ENCODE results near the gene ATF6. TPM values are rescaled to one million over a fixed set of nuclear protein-coding genes. Genes with fewer than 3 reads are reported as not detected.

The ATF6 gene
- total and polyA plus RNA-seq, 9 of the 15 experiments (the other 6 are each of a cell fraction or from before 2014, with no cell fraction given), result 11.7 to 32.4 (median 20.4) TPM

GRCh38 chr1:161721738-161722343 lies 44.3 kb upstream of the ATF6 start (continued):
- TF ChIP-seq THRA (IDR thresholded peaks at IDR 0.05) (no peak; the same call in 1 of the 2 replicates), ZNF133 (CRISPR knock-in tag; IDR thresholded peaks at IDR 0.05) (no peak), POLR2H (tag; IDR thresholded peaks at IDR 0.05; ENCODE audit: low read depth) (no peak), SPI1 (IDR thresholded peaks at IDR 0.05; ENCODE audit: borderline replicate concordance, low read depth, low read length) (peak; percentile 45), RREB1 (CRISPR knock-in tag; IDR thresholded peaks at IDR 0.05) (peak; percentile 77; the same call in 1 of the 2 replicates), ZNF75A (CRISPR knock-in tag; IDR thresholded peaks at IDR 0.05) (no peak), HES1 (IDR thresholded peaks at IDR 0.05; ENCODE audit: low read depth) (no peak), ZNF134 (CRISPR knock-in tag; conservative IDR thresholded peaks at IDR 0.05) (no peak), ATF7 (IDR thresholded peaks at IDR 0.05) (peak; percentile 70; the same call in 1 of the 2 replicates), TOE1 (IDR thresholded peaks at IDR 0.05; ENCODE audit: borderline replicate concordance) (peak; percentile 68), TOE1 (CRISPR knock-in tag; IDR thresholded peaks at IDR 0.05; ENCODE audit: borderline replicate concordance, low read depth) (no peak), HNRNPL (IDR thresholded peaks at IDR 0.05; ENCODE audit: low read depth, low read length) (0 out of 2 replicates have a peak, but pooled peaks have one; percentile 40), EP300 (IDR thresholded peaks at IDR 0.05; ENCODE audit: low read length) (peak; percentile 91), RBM17 (IDR thresholded peaks at IDR 0.05; ENCODE audit: borderline replicate concordance, low read depth, low read length) (no peak), GATA2 (CRISPR knock-in tag; IDR thresholded peaks at IDR 0.05) (no peak), ARID1B (IDR thresholded peaks at IDR 0.05) (peak; percentile 92), TEAD1 (CRISPR knock-in tag; IDR thresholded peaks at IDR 0.05) (peak in 1 of 2 experiments; percentile 75; a peak in 2 of 4 replicates), MCM5 (IDR thresholded peaks at IDR 0.05; ENCODE audit: low read depth) (no peak), FOXA1 (IDR thresholded peaks at IDR 0.05; ENCODE audit: borderline replicate concordance) (no peak), E2F1 (CRISPR knock-in tag; IDR thresholded peaks at IDR 0.05) (no peak), POU5F1 (IDR thresholded peaks at IDR 0.05; ENCODE audit: borderline replicate concordance, low read depth, low read length, partially characterized antibody) (no peak)
